Mononuclear cell (primary cell): ENCODE measurements around the gene AGMO. TPM values are rescaled to one million over a fixed set of nuclear protein-coding genes. Genes with fewer than 3 reads are reported as not detected.

Source experiments
- H3K27me3 ChIP-seq: 2 replicates; pipeline ENCODE4 v1.6.0; 2011; ENCODE audit warnings: low read length, control low read depth; ENCODE audit not compliant: insufficient read depth
- H3K4me1 ChIP-seq: 2 replicates; pipeline ENCODE4 v1.5.1; 2011; ENCODE audit warnings: mild to moderate bottlenecking, low read length, control low read depth; ENCODE audit not compliant: insufficient read depth
- H3K4me3 ChIP-seq: 2 replicates; pipeline ENCODE4 v1.5.1; 2011; ENCODE audit warnings: mild to moderate bottlenecking, low read length, moderate library complexity
- H3K9me3 ChIP-seq: 2 replicates; pipeline ENCODE4 v1.5.1; 2011; ENCODE audit warnings: low read depth, mild to moderate bottlenecking, control low read depth, low read length
- total RNA-seq: library from RNA; depleted of rRNA; stranded (reverse); fragments of >200 nt; gene quantifications from one replicate; pipeline ENCODE4 v1.2.3, GENCODE V29; 2012

The AGMO gene
- total RNA-seq, 1 donor: not detected

- no peaks in the 10 kb centered on the region for H3K4me1 ChIP-seq
- no peak overlapping the region for H3K4me3 ChIP-seq
- no peaks in the 10 kb centered on the region for H3K9me3 ChIP-seq
- H3K27me3 ChIP-seq: no peaks in the 10 kb centered on the region
These were observed 131.6 kb downstream of the AGMO start for GRCh38 chr7:15430191-15430590.

DNA sequence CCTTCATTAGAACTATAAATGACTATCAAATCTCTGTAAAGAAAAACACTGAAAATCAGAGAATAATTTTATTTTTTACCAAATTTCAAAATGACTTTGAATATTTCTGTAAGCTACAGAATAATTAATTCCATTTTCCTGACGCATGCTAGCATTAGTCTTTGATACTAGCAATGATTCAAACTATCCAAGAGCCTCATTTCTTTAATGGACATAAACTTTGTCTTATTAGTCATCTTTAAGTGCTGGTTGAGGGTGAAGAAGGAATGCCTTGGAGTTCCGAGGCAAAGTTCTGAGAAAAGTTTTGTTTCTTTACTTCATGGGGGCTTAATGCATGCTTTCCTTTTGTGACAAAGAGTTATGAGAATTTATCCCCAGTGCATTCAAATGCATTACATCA lies 137.3 kb downstream of the AGMO start:
- no peaks in the 10 kb centered on the region for H3K4me1 ChIP-seq
- H3K4me3 ChIP-seq: no peak overlapping the region
- H3K9me3 ChIP-seq: no peaks in the 10 kb centered on the region
- H3K27me3 ChIP-seq: no peaks in the 10 kb centered on the region

- Histone ChIP-seq H3K4me1 (no peaks in the 10 kb centered on the region), H3K4me3 (no peak overlapping the region), H3K27me3 (no peaks in the 10 kb centered on the region), H3K9me3 (no peaks in the 10 kb centered on the region)
These were observed 142.2 kb downstream of the AGMO start for GRCh38 chr7:15419596-15419995.

DNA sequence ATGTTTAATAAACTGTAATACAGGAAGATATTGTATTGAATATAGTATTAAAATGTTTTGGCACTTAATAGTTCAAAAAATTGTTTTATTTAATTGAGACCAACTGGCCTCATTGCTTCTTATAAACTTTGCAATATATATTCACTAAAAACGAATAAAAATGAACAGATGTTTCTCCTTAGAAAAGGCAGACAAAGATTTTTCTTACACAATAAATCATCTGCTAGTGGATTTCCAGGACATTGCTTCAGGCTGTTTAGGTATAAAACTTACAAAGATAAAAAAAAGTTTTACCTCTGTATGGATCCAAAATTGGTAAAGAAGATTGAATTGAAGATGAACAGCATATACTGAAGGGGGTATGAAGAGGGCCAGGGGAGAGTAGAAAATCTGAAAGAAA lies 143.6 kb downstream of the AGMO start:
- H3K27me3 ChIP-seq: no peaks in the 10 kb centered on the region
- H3K4me3 ChIP-seq: no peak overlapping the region
- H3K9me3 ChIP-seq: no peaks in the 10 kb centered on the region
- H3K4me1 ChIP-seq: no peaks in the 10 kb centered on the region

DNA sequence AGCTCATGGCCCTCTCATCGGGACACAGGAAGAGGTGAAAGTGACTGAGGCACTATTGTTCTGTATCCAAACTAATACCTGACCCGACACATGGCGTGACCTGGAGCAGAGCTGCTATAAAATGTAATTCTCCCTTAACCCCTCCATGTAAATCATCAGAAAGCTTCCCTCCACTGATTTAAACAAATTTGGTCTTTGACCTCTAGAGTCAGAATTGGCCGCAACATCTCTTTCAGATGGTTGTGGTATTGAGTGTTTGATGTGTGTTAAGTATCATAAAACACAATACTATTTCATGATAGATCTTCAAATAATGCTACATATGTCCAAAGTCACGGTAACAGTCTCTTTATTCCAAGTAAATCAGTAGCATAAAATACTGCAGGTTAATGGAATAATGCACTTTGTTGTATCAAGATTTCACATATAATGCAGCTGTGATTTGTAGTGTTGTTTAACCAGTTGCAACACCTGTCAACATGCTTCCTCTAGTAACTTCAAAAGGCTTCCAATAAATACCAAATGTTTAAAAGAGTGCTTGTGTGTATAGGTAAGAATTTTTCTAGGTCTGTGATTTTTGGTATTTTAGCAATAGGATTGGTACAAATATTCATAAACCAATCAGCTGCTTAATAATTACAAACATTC lies 144.3 kb downstream of the AGMO start:
- no peaks in the 10 kb centered on the region for H3K9me3 ChIP-seq
- H3K27me3 ChIP-seq: no peaks in the 10 kb centered on the region
- H3K4me3 ChIP-seq: no peak overlapping the region
- no peaks in the 10 kb centered on the region for H3K4me1 ChIP-seq

GRCh38 chr7:15411019-15411418 lies 150.8 kb downstream of the AGMO start:
- no peaks in the 10 kb centered on the region for H3K27me3 ChIP-seq
- no peak overlapping the region for H3K4me3 ChIP-seq
- no peaks in the 10 kb centered on the region for H3K4me1 ChIP-seq
- H3K9me3 ChIP-seq: no peaks in the 10 kb centered on the region

DNA sequence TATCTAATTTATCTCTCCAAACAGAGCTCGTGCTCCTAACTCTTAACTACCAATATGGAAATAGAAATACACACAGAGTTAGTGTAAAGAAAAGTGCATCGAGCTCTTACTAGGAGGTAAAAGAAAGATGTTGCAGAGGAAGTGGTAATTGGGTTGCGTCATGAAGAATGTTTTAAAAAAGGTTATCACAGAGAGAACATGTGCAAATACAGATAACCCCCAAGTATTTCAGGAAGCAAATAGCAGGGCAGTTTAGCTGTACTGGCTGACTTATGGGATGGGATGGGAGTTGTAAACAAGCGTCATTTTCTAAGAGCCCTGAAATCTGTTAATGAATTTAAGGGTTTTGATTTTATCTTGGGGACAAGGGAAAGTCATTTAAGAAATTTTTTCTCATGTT lies 153.9 kb downstream of the AGMO start:
- no peak overlapping the region for H3K4me3 ChIP-seq
- no peaks in the 10 kb centered on the region for H3K9me3 ChIP-seq
- H3K27me3 ChIP-seq: no peaks in the 10 kb centered on the region
- H3K4me1 ChIP-seq: no peaks in the 10 kb centered on the region

GRCh38 chr7:15403751-15404150 lies 158.1 kb downstream of the AGMO start:
- Histone ChIP-seq H3K27me3 (no peaks in the 10 kb centered on the region), H3K4me1 (no peaks in the 10 kb centered on the region), H3K9me3 (no peaks in the 10 kb centered on the region), H3K4me3 (no peak overlapping the region)

- Histone ChIP-seq H3K4me1 (no peaks in the 10 kb centered on the region), H3K9me3 (no peaks in the 10 kb centered on the region), H3K4me3 (no peak overlapping the region), H3K27me3 (no peaks in the 10 kb centered on the region)
These were observed 158.5 kb downstream of the AGMO start for GRCh38 chr7:15403315-15403714.

DNA sequence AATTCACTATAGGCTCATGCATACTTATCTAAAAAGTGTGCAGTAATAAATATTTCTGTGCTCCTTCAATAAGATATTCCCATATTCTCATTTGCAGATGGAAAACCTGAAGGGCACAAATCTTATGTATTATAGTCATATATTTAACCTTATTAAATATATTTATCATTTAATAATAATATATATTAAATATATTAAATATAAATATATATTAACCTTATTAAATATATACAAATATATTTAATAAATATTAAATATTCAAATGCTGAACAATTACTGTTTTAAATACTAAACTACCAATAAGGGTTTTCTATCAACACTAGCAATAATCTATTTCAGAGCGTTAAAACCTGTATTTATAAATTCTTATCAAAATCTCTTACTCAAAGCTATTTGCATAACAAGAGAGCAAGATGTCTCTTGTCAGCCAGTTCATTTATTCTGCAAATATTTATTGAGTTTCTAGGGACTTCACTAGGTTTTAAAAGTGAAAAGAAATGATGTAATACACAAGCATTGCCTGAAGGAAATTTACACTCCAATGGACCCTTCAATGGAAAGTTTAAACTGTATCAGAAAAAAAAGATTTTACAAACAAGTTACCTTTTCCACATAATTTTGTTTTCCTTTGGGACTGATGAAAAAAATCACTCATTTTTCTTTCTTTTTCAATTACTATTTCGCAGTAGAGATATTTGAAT lies 159.2 kb downstream of the AGMO start:
- Histone ChIP-seq H3K9me3 (no peaks in the 10 kb centered on the region), H3K4me1 (no peaks in the 10 kb centered on the region), H3K4me3 (no peak overlapping the region), H3K27me3 (no peaks in the 10 kb centered on the region)

DNA sequence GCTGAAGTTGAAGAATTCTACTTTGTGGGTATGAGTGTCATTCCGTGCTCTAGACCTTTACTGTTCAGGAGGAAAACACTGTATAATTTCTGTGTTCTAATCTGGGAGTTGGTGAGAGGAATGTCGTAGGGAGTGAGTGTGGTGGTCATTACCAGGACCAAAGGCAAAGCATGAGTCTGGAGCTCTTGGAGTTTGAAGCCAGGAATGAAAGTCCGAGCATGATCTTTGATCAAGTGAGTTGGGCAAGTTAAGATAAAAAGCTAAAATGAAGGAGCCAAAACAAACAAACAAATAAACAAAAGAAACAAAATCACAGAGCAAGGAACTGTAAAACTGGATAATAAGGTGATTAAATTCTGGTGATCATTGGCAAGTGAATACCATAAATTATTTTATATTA lies 161.4 kb downstream of the AGMO start:
- H3K4me3 ChIP-seq: no peak overlapping the region
- no peaks in the 10 kb centered on the region for H3K4me1 ChIP-seq
- no peaks in the 10 kb centered on the region for H3K27me3 ChIP-seq
- no peaks in the 10 kb centered on the region for H3K9me3 ChIP-seq

DNA sequence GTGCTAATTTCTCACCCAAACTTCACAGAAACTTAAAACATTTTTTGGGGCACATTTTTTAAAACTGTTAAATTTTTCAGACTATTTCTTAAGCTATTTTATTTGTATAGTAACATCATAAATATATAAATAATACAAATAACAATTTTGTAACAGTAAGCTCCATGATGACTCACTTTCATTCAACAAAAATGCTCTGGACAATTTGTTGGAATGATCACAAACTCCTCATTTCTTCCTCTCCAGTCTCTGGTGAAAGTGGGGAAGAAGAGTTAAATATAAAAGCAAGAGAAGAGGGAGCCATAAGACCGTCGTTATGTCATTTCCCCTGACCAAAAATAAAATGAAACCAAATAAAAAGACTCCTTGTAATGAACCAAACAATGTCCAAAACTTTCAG lies 162.4 kb downstream of the AGMO start:
- Histone ChIP-seq H3K4me3 (no peak overlapping the region), H3K4me1 (no peaks in the 10 kb centered on the region), H3K27me3 (no peaks in the 10 kb centered on the region), H3K9me3 (no peaks in the 10 kb centered on the region)

- Histone ChIP-seq H3K4me1 (no peaks in the 10 kb centered on the region), H3K4me3 (no peak overlapping the region), H3K9me3 (peaks cover 4% of the 10 kb centered on the region), H3K27me3 (no peaks in the 10 kb centered on the region)
These were observed 163.7 kb downstream of the AGMO start for GRCh38 chr7:15397922-15398760.

DNA sequence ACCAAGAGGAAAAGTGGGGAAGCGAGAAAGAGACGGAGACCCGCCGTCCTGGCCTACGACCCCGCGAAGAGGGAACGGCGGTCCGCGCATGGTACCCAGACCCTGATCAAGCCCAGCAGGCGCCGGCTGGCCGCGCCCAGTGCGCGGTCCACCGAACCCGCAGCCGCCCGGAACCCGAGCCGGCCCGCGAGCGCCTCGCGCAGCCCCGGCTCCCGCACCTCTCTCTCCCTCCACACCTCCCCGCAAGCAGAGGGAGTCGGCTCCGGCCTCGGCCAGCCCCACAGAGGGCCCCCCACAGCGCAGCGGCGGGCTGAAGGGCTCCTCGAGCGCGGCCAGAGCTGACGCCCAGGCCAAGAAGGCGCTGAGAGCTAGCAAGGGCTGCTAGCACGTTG lies 164.7 kb downstream of the AGMO start:
- Histone ChIP-seq H3K4me3 (no peak overlapping the region), H3K27me3 (no peaks in the 10 kb centered on the region), H3K4me1 (no peaks in the 10 kb centered on the region)

More for the DNA sequence above, 164.7 kb downstream of the AGMO start:
- peaks cover 4% of the 10 kb centered on the region for H3K9me3 ChIP-seq
